ENCODE data around the gene PDPK1.

Gene PDPK1

DNA sequence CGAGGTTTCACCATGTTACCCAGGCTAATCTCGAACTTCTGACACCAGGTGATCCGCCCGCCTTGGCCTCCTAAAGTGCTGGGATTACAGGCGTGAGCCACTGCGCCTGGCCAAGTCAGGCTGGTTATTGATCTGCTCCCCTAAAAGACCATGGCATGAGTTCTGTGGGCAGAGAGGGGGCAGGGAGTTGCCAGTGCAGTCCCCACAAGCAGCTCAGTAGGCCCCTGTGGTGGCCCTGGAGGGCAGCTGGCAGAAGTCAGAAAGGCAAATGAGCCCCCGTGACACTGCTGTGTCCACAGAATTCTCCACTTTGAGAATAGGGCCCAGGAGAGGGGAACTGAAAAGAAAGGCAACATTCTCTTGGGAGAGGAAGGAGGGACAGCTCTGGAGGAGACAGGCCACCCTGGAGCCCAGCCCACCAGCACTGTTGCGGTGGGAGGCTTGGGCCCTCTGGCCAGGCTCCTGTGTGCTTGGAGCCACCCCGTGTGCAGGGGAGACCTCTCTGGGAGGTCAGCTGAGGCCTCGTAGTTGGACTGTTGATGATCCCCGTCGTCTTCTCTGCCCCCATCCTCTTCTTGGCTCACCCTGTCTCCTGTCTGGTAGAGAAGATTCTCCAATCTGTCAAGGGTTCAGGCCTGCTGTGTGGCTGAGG lies 19.7 kb upstream of the PDPK1 start:
- peaks cover 4% of the 10 kb centered on the region; the same call in 1 of the 2 replicates for H3K36me3 ChIP-seq (ENCODE audit: insufficient read depth, low read length)
- H3K9me2 ChIP-seq (ENCODE audit: low read depth, low read length): no peaks in the 10 kb centered on the region
- TF ChIP-seq, protein P1, sequence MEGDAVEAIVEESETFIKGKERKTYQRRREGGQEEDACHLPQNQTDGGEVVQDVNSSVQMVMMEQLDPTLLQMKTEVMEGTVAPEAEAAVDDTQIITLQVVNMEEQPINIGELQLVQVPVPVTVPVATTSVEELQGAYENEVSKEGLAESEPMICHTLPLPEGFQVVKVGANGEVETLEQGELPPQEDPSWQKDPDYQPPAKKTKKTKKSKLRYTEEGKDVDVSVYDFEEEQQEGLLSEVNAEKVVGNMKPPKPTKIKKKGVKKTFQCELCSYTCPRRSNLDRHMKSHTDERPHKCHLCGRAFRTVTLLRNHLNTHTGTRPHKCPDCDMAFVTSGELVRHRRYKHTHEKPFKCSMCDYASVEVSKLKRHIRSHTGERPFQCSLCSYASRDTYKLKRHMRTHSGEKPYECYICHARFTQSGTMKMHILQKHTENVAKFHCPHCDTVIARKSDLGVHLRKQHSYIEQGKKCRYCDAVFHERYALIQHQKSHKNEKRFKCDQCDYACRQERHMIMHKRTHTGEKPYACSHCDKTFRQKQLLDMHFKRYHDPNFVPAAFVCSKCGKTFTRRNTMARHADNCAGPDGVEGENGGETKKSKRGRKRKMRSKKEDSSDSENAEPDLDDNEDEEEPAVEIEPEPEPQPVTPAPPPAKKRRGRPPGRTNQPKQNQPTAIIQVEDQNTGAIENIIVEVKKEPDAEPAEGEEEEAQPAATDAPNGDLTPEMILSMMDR (IDR thresholded peaks at IDR 0.05; ENCODE audit: low read length): no peak
- no peak for TF ChIP-seq EZH2 (IDR thresholded peaks at IDR 0.05; ENCODE audit: borderline replicate concordance, low read length)
- no peak overlapping the region for H3K9ac ChIP-seq (ENCODE audit: low read length)
- H3K4me1 ChIP-seq (ENCODE audit: insufficient read depth, low read length, severe bottlenecking): peaks cover 41% of the 10 kb centered on the region
- no peak overlapping the region for H2AFZ ChIP-seq (ENCODE audit: low read length)
- H3K4me2 ChIP-seq (ENCODE audit: low read length): no peak overlapping the region
- no peak overlapping the region for H3K27ac ChIP-seq (ENCODE audit: low read depth, low read length, poor library complexity, severe bottlenecking)
- H3K79me2 ChIP-seq (ENCODE audit: insufficient read depth, low read length): peaks cover 33% of the 10 kb centered on the region
- H3K9me3 ChIP-seq (ENCODE audit: low read length): no peaks in the 10 kb centered on the region
- H3K4me3 ChIP-seq (ENCODE audit: low read depth, low read length, poor library complexity, severe bottlenecking): no peak overlapping the region
- no peaks in the 10 kb centered on the region for H3F3A ChIP-seq (ENCODE audit: insufficient read depth, low read length)
- H3K27me3 ChIP-seq (ENCODE audit: insufficient read depth, low read length): no peaks in the 10 kb centered on the region
- no peaks in the 10 kb centered on the region for H4K20me1 ChIP-seq (ENCODE audit: insufficient read depth, low read length)

DNA sequence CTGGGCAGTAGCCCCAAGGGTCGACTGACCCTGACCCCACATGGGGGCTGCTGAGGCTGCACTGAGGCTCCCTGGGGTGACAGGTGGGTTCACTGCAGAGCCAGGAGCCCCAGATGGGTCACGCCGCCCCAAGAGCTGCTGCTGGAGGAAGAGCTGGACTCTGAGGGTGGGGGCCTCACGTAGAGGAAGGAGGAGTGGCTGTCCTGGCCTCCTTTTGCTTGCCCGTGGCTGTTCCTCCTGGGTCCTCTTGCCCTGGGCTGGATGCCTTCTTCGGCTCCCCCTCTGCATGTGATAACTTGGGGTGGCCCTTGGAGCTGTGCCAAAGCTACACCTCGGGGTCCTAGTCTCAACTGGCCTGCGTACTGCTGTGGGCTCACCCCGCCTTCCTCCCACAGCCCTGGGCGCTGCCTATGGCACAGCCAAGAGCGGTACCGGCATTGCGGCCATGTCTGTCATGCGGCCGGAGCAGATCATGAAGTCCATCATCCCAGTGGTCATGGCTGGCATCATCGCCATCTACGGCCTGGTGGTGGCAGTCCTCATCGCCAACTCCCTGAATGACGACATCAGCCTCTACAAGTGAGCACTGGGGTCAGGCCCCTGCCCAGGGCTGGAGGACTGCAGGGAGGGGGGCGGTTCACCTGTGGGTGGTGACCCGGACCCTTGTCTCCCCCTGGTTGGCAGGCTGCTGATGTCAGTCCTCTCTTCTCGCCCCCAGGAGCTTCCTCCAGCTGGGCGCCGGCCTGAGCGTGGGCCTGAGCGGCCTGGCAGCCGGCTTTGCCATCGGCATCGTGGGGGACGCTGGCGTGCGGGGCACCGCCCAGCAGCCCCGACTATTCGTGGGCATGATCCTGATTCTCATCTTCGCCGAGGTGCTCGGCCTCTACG lies 18.8 kb upstream of the PDPK1 start:
- Histone ChIP-seq H3K79me2 (ENCODE audit: insufficient read depth, low read length) (peaks cover 33% of the 10 kb centered on the region), H3K4me3 (ENCODE audit: low read depth, low read length, poor library complexity, severe bottlenecking) (no peak overlapping the region), H3K4me2 (ENCODE audit: low read length) (no peak overlapping the region), H3K9me2 (ENCODE audit: low read depth, low read length) (no peaks in the 10 kb centered on the region), H3K27me3 (ENCODE audit: insufficient read depth, low read length) (no peaks in the 10 kb centered on the region), H3K9ac (ENCODE audit: low read length) (no peak overlapping the region), H3K4me1 (ENCODE audit: insufficient read depth, low read length, severe bottlenecking) (peaks cover 37% of the 10 kb centered on the region), H2AFZ (ENCODE audit: low read length) (no peak overlapping the region), H4K20me1 (ENCODE audit: insufficient read depth, low read length) (no peaks in the 10 kb centered on the region), H3K27ac (ENCODE audit: low read depth, low read length, poor library complexity, severe bottlenecking) (no peak overlapping the region), H3K9me3 (ENCODE audit: low read length) (no peaks in the 10 kb centered on the region), H3K36me3 (ENCODE audit: insufficient read depth, low read length) (peaks cover 5% of the 10 kb centered on the region; the same call in 1 of the 2 replicates), H3F3A (ENCODE audit: insufficient read depth, low read length) (no peaks in the 10 kb centered on the region)
- no peak for TF ChIP-seq EZH2 (IDR thresholded peaks at IDR 0.05; ENCODE audit: borderline replicate concordance, low read length)
- TF ChIP-seq, protein P1 (IDR thresholded peaks at IDR 0.05; ENCODE audit: low read length): no peak

DNA sequence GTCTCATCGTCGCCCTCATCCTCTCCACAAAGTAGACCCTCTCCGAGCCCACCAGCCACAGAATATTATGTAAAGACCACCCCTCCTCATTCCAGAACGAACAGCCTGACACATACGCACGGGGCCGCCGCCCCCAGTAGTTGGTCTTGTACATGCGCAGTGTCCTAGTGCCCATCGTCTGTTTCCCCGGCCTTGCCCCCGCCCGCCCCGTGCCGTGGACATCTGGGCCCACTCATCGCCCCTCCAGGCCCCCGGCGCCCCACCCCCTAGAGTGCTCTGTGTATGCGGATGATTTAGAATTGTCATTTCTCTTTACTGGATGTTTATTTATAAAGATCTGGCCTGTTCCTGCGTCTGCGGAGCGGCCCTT lies 18.1 kb upstream of the PDPK1 start:
- Histone ChIP-seq H3K9me3 (ENCODE audit: low read length) (no peaks in the 10 kb centered on the region), H3K4me3 (ENCODE audit: low read depth, low read length, poor library complexity, severe bottlenecking) (peak overlapping the region; percentile 65), H3K9ac (ENCODE audit: low read length) (peak overlapping the region; percentile 46; the same call in 1 of the 2 replicates), H3K4me2 (ENCODE audit: low read length) (peak overlapping the region; percentile 65), H3F3A (ENCODE audit: insufficient read depth, low read length) (no peaks in the 10 kb centered on the region), H4K20me1 (ENCODE audit: insufficient read depth, low read length) (no peaks in the 10 kb centered on the region), H3K79me2 (ENCODE audit: insufficient read depth, low read length) (peaks cover 31% of the 10 kb centered on the region), H3K27me3 (ENCODE audit: insufficient read depth, low read length) (no peaks in the 10 kb centered on the region), H3K36me3 (ENCODE audit: insufficient read depth, low read length) (peaks cover 11% of the 10 kb centered on the region; the same call in 1 of the 2 replicates), H3K9me2 (ENCODE audit: low read depth, low read length) (no peaks in the 10 kb centered on the region), H2AFZ (ENCODE audit: low read length) (no peak overlapping the region), H3K27ac (ENCODE audit: low read depth, low read length, poor library complexity, severe bottlenecking) (peak overlapping the region; percentile 32), H3K4me1 (ENCODE audit: insufficient read depth, low read length, severe bottlenecking) (peaks cover 36% of the 10 kb centered on the region)
- TF ChIP-seq EZH2 (IDR thresholded peaks at IDR 0.05; ENCODE audit: borderline replicate concordance, low read length): no peak
- TF ChIP-seq, protein P1 (IDR thresholded peaks at IDR 0.05; ENCODE audit: low read length): no peak

Measured in OCI-LY1 (cell line).